ENCODE results near the gene PLCH2. TPM values are rescaled to one million over a fixed set of nuclear protein-coding genes. Genes with fewer than 3 reads are reported as not detected.
A peak's percentile ranks its signal among the peaks of the same experiment; 100 is the strongest.

Gene PLCH2
- total and polyA plus RNA-seq, 2 of the 13 experiments (the other 11 are each of a cell fraction or from before 2014, with no cell fraction given), result 0.15 to 0.67 TPM

DNA sequence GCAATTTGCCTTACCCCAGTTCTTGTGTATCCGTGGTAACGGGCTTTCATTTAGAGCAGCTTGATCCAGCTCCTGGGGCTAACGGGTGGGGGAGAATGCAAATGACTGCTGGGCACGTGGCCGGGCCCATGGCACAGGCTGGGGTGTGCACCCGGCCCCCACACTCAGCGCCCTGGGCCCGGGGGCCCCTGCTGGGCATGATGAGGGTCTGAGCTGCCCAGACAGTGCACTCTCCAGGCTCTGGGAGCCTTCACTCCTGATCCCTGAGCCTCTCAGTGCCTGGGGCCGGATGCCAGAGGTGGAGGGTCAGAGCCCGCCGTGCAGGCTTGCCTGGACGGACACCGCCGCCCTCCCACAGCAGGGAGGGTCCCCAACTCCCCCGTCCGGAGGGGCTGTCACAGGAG is 43.6 kb upstream of the PLCH2 start (continued):
- TF ChIP-seq, protein P1, sequence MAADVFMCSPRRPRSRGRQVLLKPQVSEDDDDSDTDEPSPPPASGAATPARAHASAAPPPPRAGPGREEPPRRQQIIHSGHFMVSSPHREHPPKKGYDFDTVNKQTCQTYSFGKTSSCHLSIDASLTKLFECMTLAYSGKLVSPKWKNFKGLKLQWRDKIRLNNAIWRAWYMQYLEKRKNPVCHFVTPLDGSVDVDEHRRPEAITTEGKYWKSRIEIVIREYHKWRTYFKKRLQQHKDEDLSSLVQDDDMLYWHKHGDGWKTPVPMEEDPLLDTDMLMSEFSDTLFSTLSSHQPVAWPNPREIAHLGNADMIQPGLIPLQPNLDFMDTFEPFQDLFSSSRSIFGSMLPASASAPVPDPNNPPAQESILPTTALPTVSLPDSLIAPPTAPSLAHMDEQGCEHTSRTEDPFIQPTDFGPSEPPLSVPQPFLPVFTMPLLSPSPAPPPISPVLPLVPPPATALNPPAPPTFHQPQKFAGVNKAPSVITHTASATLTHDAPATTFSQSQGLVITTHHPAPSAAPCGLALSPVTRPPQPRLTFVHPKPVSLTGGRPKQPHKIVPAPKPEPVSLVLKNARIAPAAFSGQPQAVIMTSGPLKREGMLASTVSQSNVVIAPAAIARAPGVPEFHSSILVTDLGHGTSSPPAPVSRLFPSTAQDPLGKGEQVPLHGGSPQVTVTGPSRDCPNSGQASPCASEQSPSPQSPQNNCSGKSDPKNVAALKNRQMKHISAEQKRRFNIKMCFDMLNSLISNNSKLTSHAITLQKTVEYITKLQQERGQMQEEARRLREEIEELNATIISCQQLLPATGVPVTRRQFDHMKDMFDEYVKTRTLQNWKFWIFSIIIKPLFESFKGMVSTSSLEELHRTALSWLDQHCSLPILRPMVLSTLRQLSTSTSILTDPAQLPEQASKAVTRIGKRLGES (CRISPR knock-in tag; IDR thresholded peaks at IDR 0.05; ENCODE audit: borderline replicate concordance), result no peak
- TF ChIP-seq NFATC3 (CRISPR knock-in tag; IDR thresholded peaks at IDR 0.05) (no peak), PAF1 (CRISPR knock-in tag; IDR thresholded peaks at IDR 0.05) (no peak), NR2F1 (CRISPR knock-in tag; IDR thresholded peaks at IDR 0.05) (no peak), ELF3 (CRISPR knock-in tag; IDR thresholded peaks at IDR 0.05) (no peak), ZNF564 (CRISPR knock-in tag; IDR thresholded peaks at IDR 0.05) (no peak), ZFY (CRISPR knock-in tag; IDR thresholded peaks at IDR 0.05) (no peak), KDM1A (CRISPR knock-in tag; IDR thresholded peaks at IDR 0.05) (no peak), GFI1 (CRISPR knock-in tag; IDR thresholded peaks at IDR 0.05; ENCODE audit: borderline replicate concordance) (no peak)
- TF ChIP-seq, protein P2, sequence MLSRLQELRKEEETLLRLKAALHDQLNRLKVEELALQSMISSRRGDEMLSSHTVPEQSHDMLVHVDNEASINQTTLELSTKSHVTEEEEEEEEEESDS (CRISPR knock-in tag; IDR thresholded peaks at IDR 0.05; ENCODE audit: borderline replicate concordance), result no peak

DNA sequence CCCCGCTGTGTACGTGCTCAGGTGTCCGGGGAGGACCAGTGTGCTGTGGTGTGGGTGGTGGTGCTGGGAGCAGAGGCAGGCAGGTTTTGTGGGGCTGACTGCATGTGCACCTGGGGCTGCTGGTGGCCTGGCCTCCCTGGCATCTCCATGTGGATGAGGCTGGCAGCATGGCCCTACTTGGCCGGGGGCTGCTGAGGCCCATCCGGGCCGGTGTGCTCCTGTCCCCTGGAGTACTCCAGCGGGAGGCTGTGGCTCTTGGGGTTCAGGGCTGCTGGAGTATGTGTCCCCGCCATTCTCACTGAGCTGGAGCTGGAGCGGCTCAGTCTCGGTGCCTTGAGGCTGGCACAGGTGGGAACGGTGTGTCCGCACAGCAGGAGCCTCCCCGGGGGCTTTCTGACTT is 42.9 kb upstream of the PLCH2 start:
- Histone ChIP-seq H3K4me1 (ENCODE audit: insufficient read depth, low read length) (no peaks in the 10 kb centered on the region), H3K9me3 (ENCODE audit: low read length) (peaks cover 12% of the 10 kb centered on the region; the same call in 1 of the 2 replicates), H3K36me3 (replicated peaks in 1 of 2; ENCODE audit: control insufficient read depth in 1 of 2, insufficient read depth in 2 of 2, low read length in 2 of 2) (no peaks in the 10 kb centered on the region), H2AFZ (ENCODE audit: low read length) (no peak overlapping the region), H3K27me3 (ENCODE audit: control insufficient read depth in 1 of 2, insufficient read depth in 2 of 2, low read length in 2 of 2) (peaks cover 20 to 60% of the 10 kb centered on the region in 2 experiments), H3K9ac (ENCODE audit: insufficient read depth, low read depth, low read length) (no peak overlapping the region), H3K27ac (ENCODE audit: extremely low read length, insufficient read depth, low read length) (no peak overlapping the region), H3K4me3 (replicated peaks in 1 of 3; ENCODE audit: insufficient read depth in 1 of 3, low read depth in 2 of 3, low read length in 3 of 3) (no peak overlapping the region), H4K20me1 (ENCODE audit: insufficient read depth, low read length) (peaks cover 3% of the 10 kb centered on the region; the same call in 1 of the 2 replicates), H3K79me2 (ENCODE audit: insufficient read depth, low read length) (no peaks in the 10 kb centered on the region), H3K4me2 (ENCODE audit: low read depth, low read length) (no peak overlapping the region)
- ATAC-seq, result no peak
- peak; percentile 53; the same call in 1 of the 2 replicates for TF ChIP-seq EZH2 (conservative IDR thresholded peaks at IDR 0.05; ENCODE audit: low read depth, low read length)
- no peak for TF ChIP-seq BRD4 (CRISPR knock-in tag; IDR thresholded peaks at IDR 0.05)
- 0% methylated on average over 1 of the region's 13 CpGs for WGBS (ENCODE audit: low lambda C conversion rate)
- no peak for FAIRE-seq
- CTCF ChIA-PET (ENCODE audit: low intra/inter-chr PET ratio, low total read pairs), result no interaction called here
- intact Hi-C loops (cut with micrococcal nuclease; ENCODE audit: unreplicated experiment) (no loop called here), in situ Hi-C loops (cut with HindIII; ENCODE audit: extremely low pct_ligation_motif_present, low pct_unique_long_range_greater_than_20kb) (no loop called here)
- no TSS peak for BruUV-seq (replicated peaks)
- POLR2A ChIA-PET, result no interaction called here
- DNase-seq (ENCODE audit: low spot score), result no peak

Measured in HepG2 (cell line).